HepG2 (cell line): ENCODE results near the gene SERPINA3. TPM values are rescaled to one million over a fixed set of nuclear protein-coding genes. Genes with fewer than 3 reads are reported as not detected.

ENCODE experiments used
- CBX2 ChIP-seq, 2 experiments: fragments of 200-600 bp in 1 of 2; sonication (generic); formaldehyde crosslinking in 1 of 2; IDR thresholded peaks; 2 replicates each; pipeline versions ENCODE4 v1.7.0 to v1.8.1; 2018 to 2022; ENCODE audit warnings: low read depth in 2 of 2, low read length in 1 of 2, mild to moderate bottlenecking in 1 of 2, missing genetic modification reagents in 1 of 2
- FOXA1 ChIP-seq, 2 experiments: fragments of 450-650 bp in 1 of 2; sonication (generic) in 1 of 2; formaldehyde crosslinking in 1 of 2; IDR thresholded peaks; 2 replicates each; pipeline versions ENCODE4 v1.4.0 to v1.6.1; 2016 to 2020; ENCODE audit warnings: missing genetic modification reagents in 1 of 2
- FOXO1 ChIP-seq: sonication (generic); formaldehyde crosslinking; IDR thresholded peaks from 2 replicates; pipeline ENCODE4 v1.4.0; 2020; ENCODE audit warnings: missing genetic modification reagents
- KAT8 ChIP-seq: IDR thresholded peaks from 2 replicates; pipeline ENCODE4 v1.6.1; 2016; ENCODE audit warnings: missing genetic modification reagents, missing compliant biosample characterization
- MEIS2 ChIP-seq: sonication (generic); formaldehyde crosslinking; IDR thresholded peaks from 2 replicates; pipeline ENCODE4 v1.9.0; 2021; ENCODE audit warnings: mild to moderate bottlenecking, missing genetic modification reagents
- MTA1 ChIP-seq: sonication (generic); formaldehyde crosslinking; IDR thresholded peaks from 2 replicates; pipeline ENCODE4 v1.4.0; 2020; ENCODE audit warnings: missing genetic modification reagents, mild to moderate bottlenecking, borderline replicate concordance
- MXD4 ChIP-seq: IDR thresholded peaks from 2 replicates; pipeline ENCODE4 v1.6.1; 2016; ENCODE audit warnings: mild to moderate bottlenecking, missing biosample characterization, missing genetic modification reagents
- PCBP2 ChIP-seq: fragments of 200-400 bp; formaldehyde crosslinking; optimal IDR thresholded peaks from 2 replicates; pipeline ENCODE3; 2018; ENCODE audit warnings: low read length, low read depth; ENCODE audit not compliant: poor library complexity, severe bottlenecking
- SAP130 ChIP-seq: IDR thresholded peaks from 2 replicates; pipeline ENCODE4 v1.6.1; 2016; ENCODE audit warnings: low read depth
- SNAI1 ChIP-seq: sonication (generic); formaldehyde crosslinking; IDR thresholded peaks from 2 replicates; pipeline ENCODE4 v1.5.0; 2020; ENCODE audit warnings: mild to moderate bottlenecking, missing genetic modification reagents, borderline replicate concordance
- TCF7L2 ChIP-seq: IDR thresholded peaks from 2 replicates; pipeline ENCODE4 v1.6.1; 2011; ENCODE audit warnings: mild to moderate bottlenecking, low read depth, low read length, moderate library complexity
- THRA ChIP-seq: sonication (generic); formaldehyde crosslinking; IDR thresholded peaks from 2 replicates; pipeline ENCODE4 v1.4.0; 2020; ENCODE audit warnings: missing genetic modification reagents, borderline replicate concordance
- ZIK1 ChIP-seq: sonication (generic); formaldehyde crosslinking; IDR thresholded peaks from 2 replicates; pipeline ENCODE4 v1.5.0; 2020; ENCODE audit warnings: mild to moderate bottlenecking, low read depth, missing genetic modification reagents, borderline replicate concordance
- ZNF205 ChIP-seq: IDR thresholded peaks from 2 replicates; pipeline ENCODE4 v1.6.1; 2018; ENCODE audit warnings: missing biosample characterization, missing genetic modification reagents
- ZNF251 ChIP-seq: sonication (generic); formaldehyde crosslinking; IDR thresholded peaks from 2 replicates; pipeline ENCODE4 v1.9.0; 2021; ENCODE audit warnings: mild to moderate bottlenecking, missing genetic modification reagents
- ZNF331 ChIP-seq: sonication (generic); formaldehyde crosslinking; IDR thresholded peaks from 2 replicates; pipeline ENCODE4 v1.4.0; 2020; ENCODE audit warnings: missing genetic modification reagents
- ZNF431 ChIP-seq: sonication (generic); formaldehyde crosslinking; IDR thresholded peaks from 2 replicates; pipeline ENCODE4 v1.9.0; 2022; ENCODE audit warnings: missing genetic modification reagents, low read depth, mild to moderate bottlenecking, borderline replicate concordance
- ZNF564 ChIP-seq: sonication (generic); formaldehyde crosslinking; IDR thresholded peaks from 2 replicates; pipeline ENCODE4 v1.8.1; 2023; ENCODE audit warnings: mild to moderate bottlenecking, missing genetic modification reagents
- ZNF773 ChIP-seq: sonication (generic); formaldehyde crosslinking; IDR thresholded peaks from 2 replicates; pipeline ENCODE4 v1.4.0; 2020; ENCODE audit warnings: missing genetic modification reagents, borderline replicate concordance
- polyA plus RNA-seq, 8 experiments: library from polyadenylated mRNA; depleted of rRNA in 3 of 8; stranded (reverse) in 7 of 8; unstranded in 1 of 8; fragments of >200 nt; fragmentation: Illumina TruSeq in 4 of 8; extraction: Trizol in 4 of 8; gene quantifications; 2 replicates each; pipeline versions ENCODE4 v1.2.1 to v1.2.3, GENCODE V29; 2011 to 2016; ENCODE audit warnings: low read depth in 4 of 8, missing spikeins in 1 of 8, mixed read lengths in 1 of 8; ENCODE audit not compliant: insufficient read depth in 1 of 8
- total RNA-seq, 5 experiments: library from RNA; depleted of rRNA; stranded (reverse); fragments of >200 nt; fragmentation: Illumina TruSeq; extraction: Trizol; gene quantifications; 2 replicates each; pipeline ENCODE4 v1.2.3, GENCODE V29; 2016; ENCODE audit warnings: low read depth in 1 of 5
- TF ChIP-seq, protein P1 (sequence below): sonication (generic); formaldehyde crosslinking; IDR thresholded peaks from 2 replicates; pipeline ENCODE4 v1.9.0; 2021; ENCODE audit warnings: missing genetic modification reagents, borderline replicate concordance
- TF ChIP-seq, protein P2 (sequence below): sonication (generic); formaldehyde crosslinking; IDR thresholded peaks from 2 replicates; pipeline ENCODE4 v1.5.0; 2020; ENCODE audit warnings: mild to moderate bottlenecking, missing genetic modification reagents

Gene SERPINA3
- total and polyA plus RNA-seq, 2 of the 13 experiments (the other 11 are each of a cell fraction or from before 2014, with no cell fraction given), result 825 to 2,200 TPM

DNA sequence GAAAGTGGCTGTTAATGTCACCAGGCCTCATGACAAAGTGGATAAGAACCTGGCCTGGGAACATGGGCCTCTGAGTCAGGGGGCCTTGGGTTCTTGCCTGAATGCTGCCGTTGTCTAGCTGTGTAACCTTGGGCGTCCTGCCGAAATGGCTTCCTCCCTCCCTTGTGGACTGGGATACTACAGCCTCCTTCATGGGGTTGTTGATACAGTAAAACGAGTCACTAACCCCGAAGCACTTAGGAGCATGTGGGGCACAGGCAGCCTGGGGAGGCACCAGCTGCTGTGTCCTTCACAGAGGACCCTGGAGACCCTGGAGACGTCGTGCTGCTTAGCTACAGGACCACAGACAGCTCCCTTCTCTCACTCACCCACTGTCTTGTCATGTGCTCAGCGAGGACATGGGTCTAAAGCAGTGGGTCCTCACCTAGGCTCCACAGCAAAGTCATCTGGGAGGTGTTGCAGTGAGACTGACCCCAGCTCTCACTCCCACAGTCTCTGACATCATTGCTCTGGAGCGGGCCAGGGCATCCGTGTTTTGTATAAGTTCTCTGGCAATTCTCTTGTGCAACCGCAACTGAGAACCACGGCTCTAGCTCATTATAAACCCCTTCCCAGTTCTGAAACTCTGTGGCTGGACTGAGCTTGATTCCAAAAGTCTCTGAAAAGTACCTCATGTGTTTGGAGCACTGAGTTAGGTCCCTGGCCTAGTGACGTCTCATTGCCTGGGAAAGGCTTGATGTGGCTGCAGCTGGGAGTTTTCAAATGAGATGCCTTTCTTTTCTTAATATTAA is 42.1 kb downstream of the SERPINA3 start (continued):
- TF ChIP-seq FOXA1 (IDR thresholded peaks at IDR 0.05), result no peak
- peak; percentile 60 for TF ChIP-seq FOXA1 (CRISPR knock-in tag; IDR thresholded peaks at IDR 0.05)
- TF ChIP-seq FOXO1 (CRISPR knock-in tag), result peak; percentile 63
- no peak for TF ChIP-seq TCF7L2
- no peak for TF ChIP-seq CBX2 (IDR thresholded peaks at IDR 0.05; ENCODE audit: low read depth, low read length)
- no peak for TF ChIP-seq CBX2 (CRISPR knock-in tag; IDR thresholded peaks at IDR 0.05; ENCODE audit: low read depth)
- no peak for TF ChIP-seq ZNF431 (CRISPR knock-in tag)
- TF ChIP-seq, protein P1, sequence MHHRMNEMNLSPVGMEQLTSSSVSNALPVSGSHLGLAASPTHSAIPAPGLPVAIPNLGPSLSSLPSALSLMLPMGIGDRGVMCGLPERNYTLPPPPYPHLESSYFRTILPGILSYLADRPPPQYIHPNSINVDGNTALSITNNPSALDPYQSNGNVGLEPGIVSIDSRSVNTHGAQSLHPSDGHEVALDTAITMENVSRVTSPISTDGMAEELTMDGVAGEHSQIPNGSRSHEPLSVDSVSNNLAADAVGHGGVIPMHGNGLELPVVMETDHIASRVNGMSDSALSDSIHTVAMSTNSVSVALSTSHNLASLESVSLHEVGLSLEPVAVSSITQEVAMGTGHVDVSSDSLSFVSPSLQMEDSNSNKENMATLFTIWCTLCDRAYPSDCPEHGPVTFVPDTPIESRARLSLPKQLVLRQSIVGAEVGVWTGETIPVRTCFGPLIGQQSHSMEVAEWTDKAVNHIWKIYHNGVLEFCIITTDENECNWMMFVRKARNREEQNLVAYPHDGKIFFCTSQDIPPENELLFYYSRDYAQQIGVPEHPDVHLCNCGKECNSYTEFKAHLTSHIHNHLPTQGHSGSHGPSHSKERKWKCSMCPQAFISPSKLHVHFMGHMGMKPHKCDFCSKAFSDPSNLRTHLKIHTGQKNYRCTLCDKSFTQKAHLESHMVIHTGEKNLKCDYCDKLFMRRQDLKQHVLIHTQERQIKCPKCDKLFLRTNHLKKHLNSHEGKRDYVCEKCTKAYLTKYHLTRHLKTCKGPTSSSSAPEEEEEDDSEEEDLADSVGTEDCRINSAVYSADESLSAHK (CRISPR knock-in tag), result no peak
- no peak for TF ChIP-seq ZNF773
- TF ChIP-seq, protein P2, sequence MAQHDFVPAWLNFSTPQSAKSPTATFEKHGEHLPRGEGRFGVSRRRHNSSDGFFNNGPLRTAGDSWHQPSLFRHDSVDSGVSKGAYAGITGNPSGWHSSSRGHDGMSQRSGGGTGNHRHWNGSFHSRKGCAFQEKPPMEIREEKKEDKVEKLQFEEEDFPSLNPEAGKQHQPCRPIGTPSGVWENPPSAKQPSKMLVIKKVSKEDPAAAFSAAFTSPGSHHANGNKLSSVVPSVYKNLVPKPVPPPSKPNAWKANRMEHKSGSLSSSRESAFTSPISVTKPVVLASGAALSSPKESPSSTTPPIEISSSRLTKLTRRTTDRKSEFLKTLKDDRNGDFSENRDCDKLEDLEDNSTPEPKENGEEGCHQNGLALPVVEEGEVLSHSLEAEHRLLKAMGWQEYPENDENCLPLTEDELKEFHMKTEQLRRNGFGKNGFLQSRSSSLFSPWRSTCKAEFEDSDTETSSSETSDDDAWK (CRISPR knock-in tag), result no peak
- no peak for TF ChIP-seq MXD4 (CRISPR knock-in tag)
- TF ChIP-seq KAT8 (CRISPR knock-in tag), result no peak
- no peak for TF ChIP-seq ZIK1
- no peak for TF ChIP-seq SNAI1 (CRISPR knock-in tag)
- TF ChIP-seq ZNF331, result peak; percentile 25; the same call in 1 of the 2 replicates
- TF ChIP-seq PCBP2, result no peak
- TF ChIP-seq THRA, result no peak
- TF ChIP-seq ZNF564 (CRISPR knock-in tag), result no peak
- TF ChIP-seq MTA1 (CRISPR knock-in tag), result no peak
- TF ChIP-seq ZNF205 (CRISPR knock-in tag), result no peak
- TF ChIP-seq ZNF251 (CRISPR knock-in tag), result 0 out of 2 replicates have a peak, but pooled peaks have one; percentile 56
- TF ChIP-seq SAP130 (CRISPR knock-in tag), result peak; percentile 28; the same call in 1 of the 2 replicates
- TF ChIP-seq MEIS2 (CRISPR knock-in tag), result 0 out of 2 replicates have a peak, but pooled peaks have one; percentile 25
